ENCODE data around the gene TP53RK. TPM values are rescaled to one million over a fixed set of nuclear protein-coding genes. Genes with fewer than 3 reads are reported as not detected.

Gene TP53RK
- total RNA-seq, 1 donor from 2014 or later: 15.9 TPM

DNA sequence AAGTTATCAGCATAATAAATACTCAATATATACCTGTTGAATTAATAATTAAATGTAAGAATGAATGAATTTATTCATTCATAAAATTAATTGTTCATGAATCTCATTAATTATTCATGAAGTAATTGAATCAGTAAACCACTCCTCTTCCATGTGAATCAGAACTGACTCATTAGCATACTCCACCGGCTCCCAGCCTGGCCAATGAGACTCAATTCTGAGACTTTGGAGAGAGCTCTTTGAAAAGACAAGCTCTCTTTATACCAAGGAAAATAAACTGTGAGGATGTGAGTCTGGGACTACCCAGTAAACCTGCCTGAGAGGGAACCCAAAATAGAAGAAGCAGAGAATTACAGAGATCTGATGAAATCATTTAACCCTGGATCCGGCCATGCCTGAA lies 11.8 kb upstream of the TP53RK start:
- no peak overlapping the region for H2AFZ ChIP-seq (replicated peaks)
- no peaks in the 10 kb centered on the region for H3K36me3 ChIP-seq

DNA sequence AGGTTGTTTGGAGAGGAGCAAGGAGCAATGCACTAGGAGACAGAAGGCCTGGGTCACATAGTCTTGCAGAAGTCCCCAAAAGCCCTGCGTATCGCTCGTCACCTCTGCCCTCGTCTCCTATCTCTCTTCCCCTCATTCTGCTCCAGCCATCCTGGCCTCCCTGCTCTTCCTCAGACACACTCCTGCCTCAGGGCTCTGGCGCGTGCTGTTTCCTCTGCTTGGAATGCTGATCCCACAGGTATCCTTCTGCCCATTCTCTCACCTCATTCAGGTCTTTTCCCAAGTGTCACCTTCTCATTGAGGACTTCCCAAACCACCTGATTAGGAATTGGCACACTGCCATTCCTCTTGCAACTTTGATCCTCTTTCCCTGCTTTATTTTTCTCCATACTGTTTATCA lies 11.2 kb upstream of the TP53RK start:
- Histone ChIP-seq H3K79me2 (ENCODE audit: low read depth) (no peaks in the 10 kb centered on the region), H3F3A (ENCODE audit: low read depth) (peaks cover 25% of the 10 kb centered on the region), H3K36me3 (no peaks in the 10 kb centered on the region), H3K4me3 (no peak overlapping the region), H3K4me1 (peaks cover 8% of the 10 kb centered on the region), H3K27ac (no peak overlapping the region), H3K9me3 (ENCODE audit: low read depth) (no peaks in the 10 kb centered on the region), H2AFZ (replicated peaks) (no peak overlapping the region), H4K20me1 (ENCODE audit: low read depth) (no peaks in the 10 kb centered on the region), H3K4me2 (no peak overlapping the region), H3K9ac (no peak overlapping the region), H3K27me3 (no peaks in the 10 kb centered on the region)
- DNase-seq (ENCODE audit: low spot score): no peak
- H3K4me1 Mint-ChIP-seq: peaks cover 63% of the 10 kb centered on the region
- H3K36me3 Mint-ChIP-seq: peaks cover 8% of the 10 kb centered on the region
- peaks cover 11% of the 10 kb centered on the region for H3K9me3 Mint-ChIP-seq
- TF ChIP-seq EZH2phosphoT487 (IDR thresholded peaks at IDR 0.05) (no peak), EZH2 (IDR thresholded peaks at IDR 0.05) (no peak)
- TF ChIP-seq, protein P1, sequence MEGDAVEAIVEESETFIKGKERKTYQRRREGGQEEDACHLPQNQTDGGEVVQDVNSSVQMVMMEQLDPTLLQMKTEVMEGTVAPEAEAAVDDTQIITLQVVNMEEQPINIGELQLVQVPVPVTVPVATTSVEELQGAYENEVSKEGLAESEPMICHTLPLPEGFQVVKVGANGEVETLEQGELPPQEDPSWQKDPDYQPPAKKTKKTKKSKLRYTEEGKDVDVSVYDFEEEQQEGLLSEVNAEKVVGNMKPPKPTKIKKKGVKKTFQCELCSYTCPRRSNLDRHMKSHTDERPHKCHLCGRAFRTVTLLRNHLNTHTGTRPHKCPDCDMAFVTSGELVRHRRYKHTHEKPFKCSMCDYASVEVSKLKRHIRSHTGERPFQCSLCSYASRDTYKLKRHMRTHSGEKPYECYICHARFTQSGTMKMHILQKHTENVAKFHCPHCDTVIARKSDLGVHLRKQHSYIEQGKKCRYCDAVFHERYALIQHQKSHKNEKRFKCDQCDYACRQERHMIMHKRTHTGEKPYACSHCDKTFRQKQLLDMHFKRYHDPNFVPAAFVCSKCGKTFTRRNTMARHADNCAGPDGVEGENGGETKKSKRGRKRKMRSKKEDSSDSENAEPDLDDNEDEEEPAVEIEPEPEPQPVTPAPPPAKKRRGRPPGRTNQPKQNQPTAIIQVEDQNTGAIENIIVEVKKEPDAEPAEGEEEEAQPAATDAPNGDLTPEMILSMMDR (IDR thresholded peaks at IDR 0.05): no peak
- peaks cover 7% of the 10 kb centered on the region for H3K27me3 Mint-ChIP-seq (ENCODE audit: insufficient read depth, low read depth)
- no peak overlapping the region for H3K4me3 Mint-ChIP-seq
- peak overlapping the region; percentile 34 for H3K27ac Mint-ChIP-seq

More for the DNA sequence above, 11.8 kb upstream of the TP53RK start:
- H3K27me3 Mint-ChIP-seq (ENCODE audit: insufficient read depth, low read depth): peaks cover 7% of the 10 kb centered on the region
- no peak overlapping the region for H3K27ac ChIP-seq
- H3F3A ChIP-seq (ENCODE audit: low read depth): peaks cover 25% of the 10 kb centered on the region
- peaks cover 8% of the 10 kb centered on the region for H3K4me1 ChIP-seq
- no peak overlapping the region for H3K27ac Mint-ChIP-seq
- H3K9me3 ChIP-seq (ENCODE audit: low read depth): peaks cover 3% of the 10 kb centered on the region
- H3K4me3 Mint-ChIP-seq: no peak overlapping the region
- no peaks in the 10 kb centered on the region for H3K79me2 ChIP-seq (ENCODE audit: low read depth)
- H3K36me3 Mint-ChIP-seq: peaks cover 8% of the 10 kb centered on the region
- no peak for DNase-seq (ENCODE audit: low spot score)
- peaks cover 58% of the 10 kb centered on the region for H3K4me1 Mint-ChIP-seq
- peaks cover 11% of the 10 kb centered on the region for H3K9me3 Mint-ChIP-seq
- H3K9ac ChIP-seq: no peak overlapping the region
- H3K4me2 ChIP-seq: no peak overlapping the region
- TF ChIP-seq EZH2 (IDR thresholded peaks at IDR 0.05) (no peak), EZH2phosphoT487 (IDR thresholded peaks at IDR 0.05) (no peak)
- TF ChIP-seq, protein P1 (IDR thresholded peaks at IDR 0.05): no peak
- no peaks in the 10 kb centered on the region for H3K27me3 ChIP-seq
- no peaks in the 10 kb centered on the region for H4K20me1 ChIP-seq (ENCODE audit: low read depth)
- H3K4me3 ChIP-seq: no peak overlapping the region

DNA sequence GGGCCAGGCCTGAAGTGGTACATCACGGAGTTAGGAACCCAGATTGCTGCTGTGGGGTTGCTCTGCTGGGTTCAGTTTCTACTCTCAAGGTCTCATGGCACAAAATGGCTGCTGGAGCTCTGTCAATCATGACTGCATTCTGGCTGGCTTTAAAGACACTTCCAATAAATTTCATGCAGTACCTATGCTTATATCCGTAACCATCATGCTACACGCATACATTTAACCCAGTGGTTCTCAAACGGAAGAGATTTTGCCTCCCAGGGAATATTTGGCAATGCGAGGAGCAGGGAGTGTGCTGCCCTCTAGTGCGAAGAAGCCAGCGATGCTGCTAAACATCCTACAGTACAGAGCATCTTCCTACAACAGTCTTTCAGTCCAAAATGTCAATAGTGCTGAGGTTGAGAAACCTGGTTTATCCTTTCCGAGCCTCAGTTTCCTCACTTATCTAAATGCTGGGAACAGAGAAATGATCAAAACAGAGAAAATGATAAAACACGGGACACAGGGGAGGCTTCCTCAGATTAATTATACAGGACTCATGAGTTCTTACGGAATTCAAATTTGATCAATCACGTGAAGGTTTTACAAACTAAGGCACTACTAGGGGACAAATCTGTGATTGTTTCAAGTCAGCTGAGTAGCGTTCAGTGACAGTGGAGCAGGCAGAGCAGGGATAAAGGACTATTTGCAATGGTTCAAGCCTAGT lies 10.6 kb upstream of the TP53RK start:
- H3K27me3 ChIP-seq: no peaks in the 10 kb centered on the region
- no peaks in the 10 kb centered on the region for H3K79me2 ChIP-seq (ENCODE audit: low read depth)
- peak overlapping the region; percentile 34 for H3K27ac Mint-ChIP-seq
- H3K27me3 Mint-ChIP-seq (ENCODE audit: insufficient read depth, low read depth): peaks cover 7% of the 10 kb centered on the region
- H3K4me1 Mint-ChIP-seq: peaks cover 65% of the 10 kb centered on the region
- DNase-seq (ENCODE audit: low spot score): peak; percentile 50
- H3K36me3 ChIP-seq: no peaks in the 10 kb centered on the region
- peak overlapping the region; percentile 34 for H3K4me3 Mint-ChIP-seq
- H3K4me2 ChIP-seq: no peak overlapping the region
- no peak overlapping the region for H3K4me3 ChIP-seq
- H4K20me1 ChIP-seq (ENCODE audit: low read depth): no peaks in the 10 kb centered on the region
- H3K27ac ChIP-seq: no peak overlapping the region
- H3F3A ChIP-seq (ENCODE audit: low read depth): peaks cover 19% of the 10 kb centered on the region
- H3K4me1 ChIP-seq: peaks cover 6% of the 10 kb centered on the region
- H3K9ac ChIP-seq: no peak overlapping the region
- no peak overlapping the region for H2AFZ ChIP-seq (replicated peaks)
- H3K9me3 ChIP-seq (ENCODE audit: low read depth): no peaks in the 10 kb centered on the region
- no peak for TF ChIP-seq EZH2phosphoT487 (IDR thresholded peaks at IDR 0.05)
- TF ChIP-seq, protein P1 (IDR thresholded peaks at IDR 0.05): peak; percentile 67
- peaks cover 11% of the 10 kb centered on the region for H3K9me3 Mint-ChIP-seq
- peaks cover 8% of the 10 kb centered on the region for H3K36me3 Mint-ChIP-seq

Data from neural progenitor cell (in vitro differentiated cells).